IMR-90 (cell line): ENCODE measurements around the gene CMSS1. TPM values are rescaled to one million over a fixed set of nuclear protein-coding genes. Genes with fewer than 3 reads are reported as not detected.

Experiments used
- ATAC-seq: fragments of 200-7000 bp; cut with Tn5 transposase; 2 replicates; pipeline ENCODE4 v1.9.1; 2020; ENCODE audit warnings: low read depth, mild to moderate bottlenecking, moderate library complexity
- BruUV-seq: library from RNA; stranded (reverse); fragments of 400-500 nt; replicated peaks from 2 replicates; lab custom pipeline; 2021; lab: Mats Ljungman, UMichigan
- CTCF ChIA-PET: fragments of 300-600 bp; formaldehyde crosslinking; extraction: SDS; loops from one replicate; lab custom pipeline; 2021; ENCODE audit warnings: antibody characterized with exemption; lab: Yijun Ruan, JAX
- POLR2A ChIA-PET: fragments of 300-600 bp; sonication (Branson Sonifier 250); formaldehyde crosslinking; loops from one replicate; lab custom pipeline; 2022; ENCODE audit warnings: antibody characterized with exemption; ENCODE audit not compliant: unreplicated experiment; lab: Charles Lee
- DNase-seq: peaks from one replicate; pipeline ENCODE4 v3.0.0; 2013
- H2AFZ ChIP-seq: replicated peaks from 2 replicates; pipeline ENCODE3; 2013; ENCODE audit warnings: low read length, mild to moderate bottlenecking; ENCODE audit not compliant: poor library complexity
- H2AK5ac ChIP-seq: 2 replicates; pipeline ENCODE4 v1.6.1; 2013; ENCODE audit warnings: low read depth, low read length, inconsistent platforms
- H2AK9ac ChIP-seq: replicated peaks from 2 replicates; pipeline ENCODE3; 2013; ENCODE audit warnings: mild to moderate bottlenecking, low read depth, low read length, moderate library complexity; ENCODE audit not compliant: poor library complexity
- H2BK120ac ChIP-seq: 2 replicates; pipeline ENCODE4 v1.6.1; 2013; ENCODE audit warnings: low read depth, low read length, inconsistent platforms
- H2BK15ac ChIP-seq: 3 replicates; pipeline ENCODE4 v1.6.1; 2013; ENCODE audit warnings: low read depth, low read length, inconsistent platforms
- H2BK20ac ChIP-seq: 2 replicates; pipeline ENCODE4 v1.6.1; 2013; ENCODE audit warnings: low read depth, mild to moderate bottlenecking, inconsistent platforms, low read length, moderate library complexity
- H2BK5ac ChIP-seq: 2 replicates; pipeline ENCODE4 v1.6.1; 2013; ENCODE audit warnings: mild to moderate bottlenecking, low read depth, low read length, inconsistent platforms; ENCODE audit not compliant: poor library complexity, severe bottlenecking
- H3K14ac ChIP-seq: replicated peaks from 2 replicates; pipeline ENCODE4 v1.6.1; 2013; ENCODE audit warnings: low read depth, low read length, inconsistent platforms
- H3K18ac ChIP-seq: 2 replicates; pipeline ENCODE4 v1.6.1; 2013; ENCODE audit warnings: low read depth, low read length, control low read depth
- H3K23ac ChIP-seq: 2 replicates; pipeline ENCODE4 v1.6.1; 2013; ENCODE audit warnings: low read depth, low read length, inconsistent platforms
- H3K27ac ChIP-seq: 2 replicates; pipeline ENCODE4 v1.5.1; 2013; ENCODE audit warnings: mild to moderate bottlenecking, control low read depth, low read length; ENCODE audit not compliant: insufficient read depth
- H3K27me3 ChIP-seq: 2 replicates; pipeline ENCODE4 v1.6.1; 2013; ENCODE audit warnings: low read length; ENCODE audit not compliant: control insufficient read depth, insufficient read depth
- H3K36me3 ChIP-seq: 2 replicates; pipeline ENCODE4 v1.6.1; 2013; ENCODE audit warnings: low read length, mixed read lengths; ENCODE audit not compliant: control insufficient read depth, insufficient read depth
- H3K4ac ChIP-seq: 2 replicates; pipeline ENCODE4 v1.6.1; 2013; ENCODE audit warnings: low read depth, low read length, inconsistent platforms
- H3K4me1 ChIP-seq: 2 replicates; pipeline ENCODE4 v1.6.1; 2013; ENCODE audit warnings: low read length, mixed read lengths; ENCODE audit not compliant: control insufficient read depth, insufficient read depth
- H3K4me2 ChIP-seq: 2 replicates; pipeline ENCODE4 v1.6.1; 2013; ENCODE audit warnings: low read depth, mild to moderate bottlenecking, control low read depth, low read length, moderate library complexity
- H3K4me3 ChIP-seq: 2 replicates; pipeline ENCODE4 v1.5.1; 2013; ENCODE audit warnings: low read depth, mild to moderate bottlenecking, control low read depth, low read length, moderate library complexity; ENCODE audit not compliant: insufficient read depth
- H3K56ac ChIP-seq: 2 replicates; pipeline ENCODE4 v1.6.1; 2013; ENCODE audit warnings: low read length, inconsistent platforms; ENCODE audit not compliant: insufficient read depth; ENCODE audit errors: extremely low read depth
- H3K79me1 ChIP-seq, 2 experiments: 2 replicates each; pipeline ENCODE4 v1.6.1; 2013; ENCODE audit warnings: low read length in 2 of 2, inconsistent platforms in 1 of 2, low read depth in 1 of 2
- H3K9ac ChIP-seq: 2 replicates; pipeline ENCODE4 v1.6.1; 2013; ENCODE audit warnings: low read depth, low read length, control low read depth
- H3K9me1 ChIP-seq: 2 replicates; pipeline ENCODE4 v1.6.1; 2013; ENCODE audit warnings: low read length, inconsistent platforms; ENCODE audit not compliant: insufficient read depth
- H3K9me3 ChIP-seq: 2 replicates; pipeline ENCODE4 v1.6.1; 2013; ENCODE audit warnings: low read length; ENCODE audit not compliant: control insufficient read depth, insufficient read depth
- H4K20me1 ChIP-seq: 2 replicates; pipeline ENCODE4 v1.6.1; 2013; ENCODE audit warnings: low read length, inconsistent platforms; ENCODE audit not compliant: insufficient read depth
- H4K5ac ChIP-seq: 2 replicates; pipeline ENCODE4 v1.6.1; 2013; ENCODE audit warnings: mild to moderate bottlenecking, low read depth, low read length, control low read depth
- H4K8ac ChIP-seq, 2 experiments: 2 replicates each; pipeline ENCODE4 v1.6.1; 2013; ENCODE audit warnings: low read depth in 2 of 2, low read length in 2 of 2, control low read depth in 1 of 2, inconsistent platforms in 1 of 2
- H4K91ac ChIP-seq: 2 replicates; pipeline ENCODE4 v1.6.1; 2013; ENCODE audit warnings: low read depth, low read length, inconsistent platforms; ENCODE audit not compliant: insufficient read depth
- FOS ChIP-seq: fragments of 150-350 bp; IDR thresholded peaks from 2 replicates; pipeline ENCODE4 v1.6.1; 2016; ENCODE audit warnings: low read depth, low read length
- WGBS, 2 experiments: methylation state at CpG; one replicate each; pipeline versions ENCODE4 v1.1.5 to v1.1.7; 2013; ENCODE audit warnings: missing lambda C conversion rate in 2 of 2; ENCODE audit not compliant: insufficient read length in 1 of 2; ENCODE audit errors: extremely low coverage in 2 of 2; 5-methylcytosine and 5-hydroxymethylcytosine counted together
- dilution Hi-C: fragments of 300-500 bp; cut with HindIII; formaldehyde crosslinking; loops from one replicate; pipeline ENCODE4 v1.14.3; 2018; ENCODE audit warnings: low sequenced_read_pairs; ENCODE audit not compliant: unreplicated experiment
- in situ Hi-C: fragments of 300-500 bp; cut with MboI; formaldehyde crosslinking; loops from 3 replicates; pipeline ENCODE4 v1.14.3; 2019; ENCODE audit warnings: low sequenced_read_pairs, inconsistent platforms, mixed read lengths
- intact Hi-C: fragments of 100-400 bp; cut with micrococcal nuclease; formaldehyde crosslinking; loops from 2 replicates; pipeline ENCODE4 v1.10.0; 2022
- polyA plus RNA-seq, 3 experiments: library from polyadenylated mRNA; depleted of rRNA; stranded (reverse); fragments of >200 nt; gene quantifications; 2 replicates each; pipeline ENCODE4 v1.2.3, GENCODE V29; 2012; ENCODE audit warnings: low replicate concordance in 1 of 3
- total RNA-seq: library from RNA; depleted of rRNA; stranded (reverse); fragments of >200 nt; gene quantifications from 2 replicates; pipeline ENCODE4 v1.2.3, GENCODE V29; 2012
- TF ChIP-seq, protein P1 (sequence below): fragments of 150-350 bp; IDR thresholded peaks from 2 replicates; pipeline ENCODE4 v1.6.1; 2017; ENCODE audit warnings: mild to moderate bottlenecking, antibody characterized with exemption, low read length, low read depth

CMSS1 gene
- total and polyA plus RNA-seq, 2 of the 4 experiments (the other 2 are of a cell fraction) = 12.5 to 13.6 TPM

DNA sequence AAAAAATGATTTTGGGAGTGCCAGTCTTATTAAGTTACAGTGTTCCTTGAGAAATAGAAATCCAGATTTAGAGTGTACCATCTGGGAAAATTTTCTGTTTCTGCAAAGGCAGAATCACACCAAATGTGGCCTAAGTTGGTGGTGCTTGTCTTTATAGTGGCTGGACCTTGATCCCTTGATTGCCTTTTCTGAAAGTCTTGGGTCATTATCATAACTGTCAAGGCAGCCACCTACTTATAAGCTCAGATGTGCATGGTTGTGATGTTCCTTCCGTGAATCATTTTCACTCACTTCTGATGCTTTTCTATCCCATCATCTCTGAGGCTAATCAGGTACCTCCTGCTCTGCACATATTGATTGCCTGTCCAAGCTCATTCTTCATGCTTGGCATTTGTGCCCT, 20.1 kb downstream of the CMSS1 start:
- no peak overlapping the region for H3K9ac ChIP-seq
- no peak for ATAC-seq
- peaks cover 28 to 59% of the 10 kb centered on the region in 2 experiments for H3K79me1 ChIP-seq
- H3K14ac ChIP-seq = no peak overlapping the region
- H3K4me3 ChIP-seq = no peak overlapping the region
- peaks cover 2% of the 10 kb centered on the region; the same call in 1 of the 2 replicates for H3K4me1 ChIP-seq
- dilution Hi-C loops = no loop called here
- H3K27me3 ChIP-seq = no peaks in the 10 kb centered on the region
- intact Hi-C loops = loop anchor here (10.0 kb wide), 1 partner anchor 547 kb away; no protein-coding TSS in a partner anchor
- no peak overlapping the region for H2BK5ac ChIP-seq
- H3K9me3 ChIP-seq = no peaks in the 10 kb centered on the region
- H3K9me1 ChIP-seq = peaks cover 6% of the 10 kb centered on the region; the same call in 1 of the 2 replicates
- H3K56ac ChIP-seq = no peak overlapping the region
- H3K23ac ChIP-seq = no peak overlapping the region
- no peak overlapping the region for H3K18ac ChIP-seq
- no peak overlapping the region for H2BK120ac ChIP-seq
- POLR2A ChIA-PET = no interaction called here
- DNase-seq = no peak
- H4K91ac ChIP-seq = no peak overlapping the region
- BruUV-seq = no TSS peak
- peak overlapping the region; percentile 47; the same call in 1 of the 2 replicates for H2BK20ac ChIP-seq
- no peak overlapping the region for H2AK9ac ChIP-seq
- no peak overlapping the region for H3K27ac ChIP-seq
- TF ChIP-seq, protein P1, sequence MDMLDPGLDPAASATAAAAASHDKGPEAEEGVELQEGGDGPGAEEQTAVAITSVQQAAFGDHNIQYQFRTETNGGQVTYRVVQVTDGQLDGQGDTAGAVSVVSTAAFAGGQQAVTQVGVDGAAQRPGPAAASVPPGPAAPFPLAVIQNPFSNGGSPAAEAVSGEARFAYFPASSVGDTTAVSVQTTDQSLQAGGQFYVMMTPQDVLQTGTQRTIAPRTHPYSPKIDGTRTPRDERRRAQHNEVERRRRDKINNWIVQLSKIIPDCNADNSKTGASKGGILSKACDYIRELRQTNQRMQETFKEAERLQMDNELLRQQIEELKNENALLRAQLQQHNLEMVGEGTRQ = no peak
- TF ChIP-seq FOS = no peak
- no peak overlapping the region for H3K4ac ChIP-seq
- CTCF ChIA-PET = no interaction called here
- WGBS, 2 experiments = no CpG with 5 or more reads among the region's 1 CpG
- H4K8ac ChIP-seq = no peak overlapping the region
- in situ Hi-C loops = loop anchor here (5.0 to 25.0 kb wide), 3 partner anchors 415 to 900 kb away; no protein-coding TSS in a partner anchor
- H3K4me2 ChIP-seq = no peak overlapping the region
- H3K36me3 ChIP-seq = no peaks in the 10 kb centered on the region
- H2AK5ac ChIP-seq = no peak overlapping the region
- no peak overlapping the region for H2AFZ ChIP-seq
- no peaks in the 10 kb centered on the region for H4K20me1 ChIP-seq
- no peak overlapping the region for H4K5ac ChIP-seq
- no peak overlapping the region for H2BK15ac ChIP-seq
